GM18517 (cell line): Measurements from ENCODE around the gene PLXDC2.

Source experiments
- ATAC-seq: cut with Tn5 transposase; IDR thresholded peaks from one replicate; pipeline ENCODE4 v1.9.1; 2021; ENCODE audit warnings: mild to moderate bottlenecking, moderate library complexity; ENCODE audit not compliant: unreplicated experiment

PLXDC2 gene

GRCh38 chr10:19904202-19904661, 88.0 kb downstream of the PLXDC2 start:
- ATAC-seq, result peak; percentile 85

- ATAC-seq, result no peak
These were observed 90.0 kb downstream of the PLXDC2 start for GRCh38 chr10:19906108-19906791.

GRCh38 chr10:19908991-19909696, 92.9 kb downstream of the PLXDC2 start:
- ATAC-seq, result no peak

- no peak for ATAC-seq
These were observed 95.7 kb downstream of the PLXDC2 start for GRCh38 chr10:19911886-19912285.

GRCh38 chr10:19913987-19914386, 97.8 kb downstream of the PLXDC2 start:
- no peak for ATAC-seq

GRCh38 chr10:19915125-19915524, 98.9 kb downstream of the PLXDC2 start:
- ATAC-seq, result no peak

- no peak for ATAC-seq
These were observed 99.6 kb downstream of the PLXDC2 start for GRCh38 chr10:19915816-19916215.

GRCh38 chr10:19917751-19918478, 101.7 kb downstream of the PLXDC2 start:
- no peak for ATAC-seq

GRCh38 chr10:19918794-19919193, 102.6 kb downstream of the PLXDC2 start:
- ATAC-seq, result no peak

- no peak for ATAC-seq
These were observed 103.4 kb downstream of the PLXDC2 start for GRCh38 chr10:19919671-19920070.

GRCh38 chr10:19920075-19920726, 104.0 kb downstream of the PLXDC2 start:
- no peak for ATAC-seq

GRCh38 chr10:19921300-19922140, 105.3 kb downstream of the PLXDC2 start:
- ATAC-seq, result no peak

GRCh38 chr10:19922236-19922963, 106.2 kb downstream of the PLXDC2 start:
- ATAC-seq, result no peak

- no peak for ATAC-seq
These were observed 108.8 kb downstream of the PLXDC2 start for GRCh38 chr10:19925064-19925463.

GRCh38 chr10:19928936-19929335, 112.7 kb downstream of the PLXDC2 start:
- ATAC-seq, result no peak

- ATAC-seq, result no peak
These were observed 113.4 kb downstream of the PLXDC2 start for GRCh38 chr10:19929506-19930140.

GRCh38 chr10:19930936-19931893, 115.0 kb downstream of the PLXDC2 start:
- ATAC-seq, result no peak
